Stimulated activated memory B cell treated with anti-CD40 and anti-IgM and Interleukin-4, amounts not matched to agents 10 μg/mL and 1 μg/mL and 100 μg/mL, for 72 hours (primary cell): ENCODE results near the gene DENND2D.
A peak's percentile ranks its signal among the peaks of the same experiment; 100 is the strongest.

Experiments
- ATAC-seq: fragments of 150-1000 bp; cut with Tn5 transposase; 2 replicates; pipeline ENCODE4 v1.10.0; 2021
- H3K27ac Mint-ChIP-seq: one replicate; pipeline ENCODE4 v1.8.0; 2022; ENCODE audit warnings: mild to moderate bottlenecking, mixed read lengths
- H3K27me3 Mint-ChIP-seq: one replicate; pipeline ENCODE4 v1.8.0; 2022; ENCODE audit warnings: mixed read lengths
- H3K36me3 Mint-ChIP-seq: one replicate; pipeline ENCODE4 v1.8.0; 2022; ENCODE audit warnings: mixed read lengths
- H3K4me1 Mint-ChIP-seq: one replicate; pipeline ENCODE4 v1.8.0; 2022; ENCODE audit warnings: mixed read lengths
- H3K4me3 Mint-ChIP-seq: one replicate; pipeline ENCODE4 v1.8.0; 2022; ENCODE audit warnings: mild to moderate bottlenecking, moderate library complexity, mixed read lengths
- H3K9me3 Mint-ChIP-seq: one replicate; pipeline ENCODE4 v1.8.0; 2022; ENCODE audit warnings: mixed read lengths

Gene DENND2D, protein sequence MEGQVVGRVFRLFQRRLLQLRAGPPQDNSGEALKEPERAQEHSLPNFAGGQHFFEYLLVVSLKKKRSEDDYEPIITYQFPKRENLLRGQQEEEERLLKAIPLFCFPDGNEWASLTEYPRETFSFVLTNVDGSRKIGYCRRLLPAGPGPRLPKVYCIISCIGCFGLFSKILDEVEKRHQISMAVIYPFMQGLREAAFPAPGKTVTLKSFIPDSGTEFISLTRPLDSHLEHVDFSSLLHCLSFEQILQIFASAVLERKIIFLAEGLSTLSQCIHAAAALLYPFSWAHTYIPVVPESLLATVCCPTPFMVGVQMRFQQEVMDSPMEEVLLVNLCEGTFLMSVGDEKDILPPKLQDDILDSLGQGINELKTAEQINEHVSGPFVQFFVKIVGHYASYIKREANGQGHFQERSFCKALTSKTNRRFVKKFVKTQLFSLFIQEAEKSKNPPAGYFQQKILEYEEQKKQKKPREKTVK

GRCh38 chr1:111199881-111200801, at the start of gene DENND2D:
Gene DENND2D, minus strand, starts transcription at chr1:111200646. Its CDS starts 187 bp downstream, at chr1:111200459.
- ATAC-seq: no peak
- H3K36me3 Mint-ChIP-seq: peaks cover 30% of the 10 kb centered on the region
- H3K9me3 Mint-ChIP-seq: no peaks in the 10 kb centered on the region
- H3K4me1 Mint-ChIP-seq: peaks cover 78% of the 10 kb centered on the region
- H3K4me3 Mint-ChIP-seq: peak within 1 kb of the TSS; percentile 71
- peak within 1 kb of the TSS; percentile 88 for H3K27ac Mint-ChIP-seq
- H3K27me3 Mint-ChIP-seq: no peaks in the 10 kb centered on the region

- Mint-ChIP-seq H3K9me3 (no peaks in the 10 kb centered on the region), H3K36me3 (no peaks in the 10 kb centered on the region), H3K4me1 (no peaks in the 10 kb centered on the region), H3K27ac (no peak overlapping the region), H3K27me3 (no peaks in the 10 kb centered on the region), H3K4me3 (no peak overlapping the region)
- no peak for ATAC-seq
Observed at GRCh38 chr1:111249960-111250359, 49.5 kb upstream of the DENND2D start.

- ATAC-seq: no peak
- Mint-ChIP-seq H3K4me1 (no peaks in the 10 kb centered on the region), H3K36me3 (peaks cover 15% of the 10 kb centered on the region), H3K27ac (no peak overlapping the region), H3K9me3 (no peaks in the 10 kb centered on the region), H3K4me3 (no peak overlapping the region), H3K27me3 (no peaks in the 10 kb centered on the region)
Observed at GRCh38 chr1:111247125-111247838, 46.8 kb upstream of the DENND2D start.

DNA sequence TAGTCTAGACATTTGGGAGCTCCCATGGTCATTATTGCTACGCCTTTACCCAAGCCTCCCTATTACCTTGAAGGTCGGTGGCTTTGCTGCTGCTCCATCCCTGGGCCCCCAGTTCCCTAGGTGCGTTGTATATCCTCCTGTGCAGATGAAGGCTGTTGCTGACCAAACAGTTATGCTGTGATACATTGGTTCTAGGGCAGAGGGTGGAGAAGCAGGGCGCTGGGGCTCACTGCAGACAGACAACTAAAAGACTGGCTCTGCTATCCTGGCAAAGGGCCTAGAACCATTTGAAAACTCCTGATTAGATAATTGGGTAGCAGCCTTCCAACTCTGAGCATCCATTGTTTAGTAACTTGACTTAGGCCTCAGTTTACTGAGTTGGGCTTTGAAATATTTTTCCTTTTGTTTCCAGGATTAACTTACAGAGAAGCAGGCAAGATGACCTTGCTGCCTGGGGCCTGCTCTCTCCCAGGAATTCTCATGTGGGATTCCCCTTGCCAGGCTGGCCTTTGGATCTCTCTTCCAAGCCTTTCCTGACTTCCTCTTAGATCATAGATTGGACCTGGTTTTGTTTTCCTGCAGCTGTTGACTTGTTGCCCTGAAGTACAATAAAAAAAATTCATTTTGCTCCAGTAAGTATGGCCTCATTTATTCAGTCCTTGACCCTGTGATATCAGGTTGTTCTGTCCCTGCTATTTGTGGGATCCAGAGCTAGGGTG, 42.5 kb upstream of the DENND2D start:
- peaks cover 6% of the 10 kb centered on the region for H3K4me1 Mint-ChIP-seq
- no peak overlapping the region for H3K4me3 Mint-ChIP-seq
- no peaks in the 10 kb centered on the region for H3K27me3 Mint-ChIP-seq
- no peaks in the 10 kb centered on the region for H3K9me3 Mint-ChIP-seq
- no peak for ATAC-seq
- H3K27ac Mint-ChIP-seq: no peak overlapping the region
- H3K36me3 Mint-ChIP-seq: peaks cover 42% of the 10 kb centered on the region

GRCh38 chr1:111241797-111242196, 41.4 kb upstream of the DENND2D start:
- Mint-ChIP-seq H3K9me3 (no peaks in the 10 kb centered on the region), H3K27ac (no peak overlapping the region), H3K27me3 (no peaks in the 10 kb centered on the region), H3K36me3 (peaks cover 53% of the 10 kb centered on the region), H3K4me3 (no peak overlapping the region), H3K4me1 (peaks cover 6% of the 10 kb centered on the region)
- no peak for ATAC-seq

DNA sequence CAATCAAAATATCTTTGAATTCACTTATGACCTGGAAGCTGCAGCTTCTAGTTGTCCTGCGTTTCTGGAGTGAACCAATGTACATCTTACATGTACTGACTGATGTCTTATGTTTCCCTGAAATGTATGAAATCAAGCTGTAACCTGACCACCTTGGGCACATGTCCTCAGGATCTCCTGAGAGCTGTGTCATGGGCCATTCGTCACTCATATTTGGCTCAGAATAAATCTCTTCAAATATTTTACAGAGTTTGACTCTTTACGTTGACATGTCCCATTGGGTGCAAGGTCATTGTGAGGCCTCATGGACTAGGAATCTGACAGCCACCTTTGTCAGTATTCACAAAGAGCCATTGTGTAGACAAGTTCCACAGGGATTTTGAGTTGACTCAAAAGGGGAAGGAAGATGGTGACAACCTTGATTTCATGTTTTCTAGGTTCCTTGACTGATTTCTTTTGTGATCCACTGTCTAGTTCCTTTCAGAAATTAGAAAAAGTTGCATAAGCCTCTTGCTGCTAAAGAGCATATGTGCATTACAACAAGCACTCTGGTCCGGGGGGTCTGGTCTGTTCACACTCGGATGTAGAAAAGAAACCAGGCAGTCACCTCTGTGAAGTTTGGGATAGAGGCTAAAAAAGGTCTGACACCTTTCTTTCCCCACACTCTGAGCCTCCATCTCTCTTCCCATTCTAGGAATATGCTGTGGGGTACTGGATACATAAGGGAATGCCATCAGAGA, 37.8 kb upstream of the DENND2D start:
- Mint-ChIP-seq H3K27me3 (no peaks in the 10 kb centered on the region), H3K27ac (no peak overlapping the region), H3K36me3 (peaks cover 61% of the 10 kb centered on the region), H3K4me3 (no peak overlapping the region), H3K4me1 (peaks cover 16% of the 10 kb centered on the region), H3K9me3 (no peaks in the 10 kb centered on the region)
- no peak for ATAC-seq

DNA sequence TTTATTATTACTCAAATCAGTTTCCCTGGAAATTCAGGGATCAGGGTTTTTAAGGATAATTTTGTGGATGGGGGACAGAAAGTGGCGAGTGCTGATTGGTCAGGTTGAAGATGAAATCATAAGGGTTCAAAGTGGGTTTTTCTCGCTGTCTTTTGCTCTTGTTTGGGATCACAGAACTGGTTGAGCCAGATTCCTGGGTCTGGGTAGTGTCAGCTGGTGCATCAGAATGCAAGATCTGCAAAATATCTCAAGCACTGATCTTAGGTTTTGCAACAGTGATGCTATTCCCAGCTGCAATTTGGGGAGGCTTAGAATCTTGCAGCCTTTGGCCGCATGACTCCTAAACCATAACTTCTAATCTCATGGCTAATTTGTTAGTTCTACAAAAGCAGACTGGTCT, 36.4 kb upstream of the DENND2D start:
- Mint-ChIP-seq H3K4me3 (no peak overlapping the region), H3K9me3 (no peaks in the 10 kb centered on the region), H3K36me3 (peaks cover 51% of the 10 kb centered on the region), H3K27ac (no peak overlapping the region), H3K27me3 (no peaks in the 10 kb centered on the region), H3K4me1 (peaks cover 16% of the 10 kb centered on the region)
- ATAC-seq: no peak

- H3K36me3 Mint-ChIP-seq: peaks cover 48% of the 10 kb centered on the region
- no peak overlapping the region for H3K4me3 Mint-ChIP-seq
- no peak for ATAC-seq
- no peaks in the 10 kb centered on the region for H3K27me3 Mint-ChIP-seq
- H3K4me1 Mint-ChIP-seq: peaks cover 17% of the 10 kb centered on the region
- no peaks in the 10 kb centered on the region for H3K9me3 Mint-ChIP-seq
- H3K27ac Mint-ChIP-seq: no peak overlapping the region
Observed at GRCh38 chr1:111236379-111236778, 35.9 kb upstream of the DENND2D start.

GRCh38 chr1:111234866-111235265, 34.4 kb upstream of the DENND2D start:
- Mint-ChIP-seq H3K27me3 (no peaks in the 10 kb centered on the region), H3K4me1 (peaks cover 32% of the 10 kb centered on the region), H3K27ac (no peak overlapping the region), H3K9me3 (no peaks in the 10 kb centered on the region), H3K36me3 (peaks cover 36% of the 10 kb centered on the region), H3K4me3 (no peak overlapping the region)
- ATAC-seq: no peak

DNA sequence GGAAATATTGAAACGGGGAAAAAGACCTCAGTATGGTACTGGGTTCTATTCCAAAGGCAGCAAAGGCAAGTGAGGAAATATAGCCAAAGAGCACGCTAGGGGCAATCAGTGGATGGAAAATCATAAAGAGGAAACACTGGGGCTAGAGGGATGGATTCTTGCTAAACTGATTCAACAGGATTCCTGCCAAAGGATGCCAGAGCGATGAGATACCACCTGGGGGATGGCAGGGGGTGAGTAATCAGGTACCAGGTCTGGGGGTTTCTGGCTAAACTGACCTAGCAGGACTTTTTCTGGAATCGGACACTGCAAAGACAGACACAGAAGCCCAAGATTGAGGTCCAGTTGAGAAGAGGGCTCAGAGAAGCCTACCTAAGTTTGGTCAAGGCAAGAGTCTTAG, 33.8 kb upstream of the DENND2D start:
- no peak overlapping the region for H3K4me3 Mint-ChIP-seq
- no peak overlapping the region for H3K27ac Mint-ChIP-seq
- H3K9me3 Mint-ChIP-seq: no peaks in the 10 kb centered on the region
- H3K27me3 Mint-ChIP-seq: no peaks in the 10 kb centered on the region
- peaks cover 35% of the 10 kb centered on the region for H3K4me1 Mint-ChIP-seq
- H3K36me3 Mint-ChIP-seq: peaks cover 30% of the 10 kb centered on the region
- ATAC-seq: no peak

DNA sequence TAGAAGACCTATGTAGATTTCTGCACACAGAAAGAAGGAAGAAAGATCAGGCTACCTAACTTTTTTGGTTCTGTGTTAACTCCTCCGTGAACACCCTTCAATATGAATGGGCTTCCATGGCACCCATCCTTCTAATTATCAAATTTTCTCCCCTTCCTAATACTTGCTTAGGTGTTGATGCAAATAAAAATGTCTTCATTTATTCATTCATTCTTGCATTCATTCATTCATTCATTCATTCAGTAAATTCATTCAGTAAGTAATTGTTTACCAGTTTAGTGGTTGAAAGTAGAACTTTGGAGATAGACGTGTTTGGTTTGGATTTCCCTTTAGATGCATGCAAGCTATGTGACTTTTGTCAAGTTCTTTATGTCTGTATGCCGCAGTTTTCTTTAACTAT, 31.7 kb upstream of the DENND2D start:
- no peak overlapping the region for H3K4me3 Mint-ChIP-seq
- peaks cover 17% of the 10 kb centered on the region for H3K36me3 Mint-ChIP-seq
- H3K27ac Mint-ChIP-seq: no peak overlapping the region
- no peak for ATAC-seq
- H3K27me3 Mint-ChIP-seq: no peaks in the 10 kb centered on the region
- peaks cover 44% of the 10 kb centered on the region for H3K4me1 Mint-ChIP-seq
- no peaks in the 10 kb centered on the region for H3K9me3 Mint-ChIP-seq

DNA sequence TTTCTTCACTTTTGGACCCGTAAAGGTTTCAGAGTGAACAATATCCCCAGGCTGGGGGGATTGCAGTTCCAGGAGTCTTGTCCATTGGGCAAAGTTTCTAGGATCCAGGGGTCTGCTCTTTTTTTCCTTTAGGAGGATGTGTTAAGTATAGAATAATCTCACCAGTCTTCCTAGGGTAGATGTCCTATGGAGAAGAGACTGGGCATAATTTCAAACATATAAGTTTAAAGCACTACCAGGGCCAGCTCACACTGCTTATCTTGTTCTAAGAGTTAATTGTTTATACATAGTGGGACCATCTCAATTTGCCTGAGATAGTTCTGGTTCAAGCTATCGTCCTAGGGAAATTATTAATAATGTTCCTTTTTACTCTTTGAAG, 28.3 kb upstream of the DENND2D start:
- Mint-ChIP-seq H3K36me3 (no peaks in the 10 kb centered on the region), H3K4me1 (peaks cover 58% of the 10 kb centered on the region), H3K9me3 (no peaks in the 10 kb centered on the region), H3K27ac (peak overlapping the region; percentile 88), H3K4me3 (no peak overlapping the region), H3K27me3 (no peaks in the 10 kb centered on the region)
- ATAC-seq: no peak

- H3K36me3 Mint-ChIP-seq: no peaks in the 10 kb centered on the region
- H3K4me1 Mint-ChIP-seq: peaks cover 64% of the 10 kb centered on the region
- no peak overlapping the region for H3K4me3 Mint-ChIP-seq
- peak overlapping the region; percentile 38 for H3K27ac Mint-ChIP-seq
- no peaks in the 10 kb centered on the region for H3K27me3 Mint-ChIP-seq
- ATAC-seq: no peak
- no peaks in the 10 kb centered on the region for H3K9me3 Mint-ChIP-seq
Observed at GRCh38 chr1:111227851-111228747, 27.7 kb upstream of the DENND2D start.
